ENCODE measurements around the gene SLC25A40. TPM values are rescaled to one million over a fixed set of nuclear protein-coding genes. Genes with fewer than 3 reads are reported as not detected.
"Not testable (repeated sequence)": the region's sequence is repeated elsewhere in the genome, so short reads cannot be mapped to it uniquely, and the experiment has no call there.

SLC25A40 gene
- 10 to 100 TPM; 17.0 to 31.7 (median 24.9) TPM for total RNA-seq

GRCh38 chr7:87876040-87876868 is at the start of gene SLC25A40, which contains the start of gene DBF4:
TSS of gene SLC25A40 (minus strand) at chr7:87876360. CDS start at chr7:87858727, 17,633 bp downstream.
TSS of gene DBF4 (plus strand) at chr7:87876493. CDS start at chr7:87876733, 240 bp downstream.
- Histone ChIP-seq H3K4me1 (peaks cover 3 to 15% of the 10 kb centered on the region in 2 donors), H3K36me3 (no peaks in the 10 kb centered on the region), H3K27me3 (no peaks in the 10 kb centered on the region), H3K9me3 (no peaks in the 10 kb centered on the region), H3K27ac (peak within 1 kb of the TSS; percentile 81 to 96 (median 93)), H3K4me3 (replicated peaks in 1 of 3) (peak within 1 kb of the TSS; percentile 24 to 80 (median 77))
- intact Hi-C loops (cut with DNase I), result no loop called here
- TF ChIP-seq POLR2A (IDR thresholded peaks at IDR 0.05) (peak in 1 of 2 donors; percentile 89), CTCF (IDR thresholded peaks at IDR 0.05) (no peak)
- peak; percentile 98 for DNase-seq
- WGBS, 2 donors, result 0 to 1% methylated on average over 17 to 34 of the region's 84 CpGs

GRCh38 chr7:87922759-87923395 is 46.7 kb upstream of the SLC25A40 start:
- H3K4me3 ChIP-seq (replicated peaks in 1 of 3); H3K9me3 ChIP-seq; DNase-seq; H3K36me3 ChIP-seq; H3K27me3 ChIP-seq; H3K27ac ChIP-seq; H3K4me1 ChIP-seq; intact Hi-C loops (cut with DNase I): not testable (repeated sequence)
- 94% methylated on average over 8 of the region's 8 CpGs for WGBS, 2 donors

- intact Hi-C loops (cut with DNase I), result no loop called here
These were observed 44.4 kb upstream of the SLC25A40 start for GRCh38 chr7:87920578-87920977.

GRCh38 chr7:87919875-87920274 is 43.7 kb upstream of the SLC25A40 start:
- intact Hi-C loops (cut with DNase I), result no loop called here
- no peaks in the 10 kb centered on the region for H3K36me3 ChIP-seq
- DNase-seq, result no peak
- no peak overlapping the region for H3K27ac ChIP-seq
- no peaks in the 10 kb centered on the region for H3K27me3 ChIP-seq
- no peak overlapping the region for H3K4me3 ChIP-seq (replicated peaks in 1 of 3)
- no peaks in the 10 kb centered on the region for H3K9me3 ChIP-seq
- H3K4me1 ChIP-seq, result no peaks in the 10 kb centered on the region
- 91 to 94% methylated on average over 6 of the region's 6 CpGs for WGBS, 2 donors
- no peak for TF ChIP-seq POLR2A (IDR thresholded peaks at IDR 0.05)
- TF ChIP-seq CTCF (IDR thresholded peaks at IDR 0.05), result no peak

More at GRCh38 chr7:87920578-87920977, 44.4 kb upstream of the SLC25A40 start:
- Histone ChIP-seq H3K27ac (no peak overlapping the region), H3K27me3 (no peaks in the 10 kb centered on the region), H3K4me1 (no peaks in the 10 kb centered on the region), H3K9me3 (no peaks in the 10 kb centered on the region), H3K36me3 (no peaks in the 10 kb centered on the region), H3K4me3 (replicated peaks in 1 of 3) (no peak overlapping the region)
- TF ChIP-seq CTCF (IDR thresholded peaks at IDR 0.05) (no peak), POLR2A (IDR thresholded peaks at IDR 0.05) (no peak)
- DNase-seq, result no peak
- WGBS, 2 donors, result 78 to 87% methylated on average over 5 of the region's 5 CpGs

GRCh38 chr7:87918740-87919139 is 42.6 kb upstream of the SLC25A40 start:
- Histone ChIP-seq H3K4me1 (no peaks in the 10 kb centered on the region), H3K27me3 (no peaks in the 10 kb centered on the region), H3K27ac (no peak overlapping the region), H3K9me3 (no peaks in the 10 kb centered on the region), H3K36me3 (no peaks in the 10 kb centered on the region), H3K4me3 (replicated peaks in 1 of 3) (no peak overlapping the region)
- WGBS, 2 donors, result 76 to 86% methylated on average over 1 of the region's 1 CpG
- no peak for DNase-seq
- TF ChIP-seq CTCF (IDR thresholded peaks at IDR 0.05) (no peak), POLR2A (IDR thresholded peaks at IDR 0.05) (no peak)
- intact Hi-C loops (cut with DNase I), result no loop called here

Data from thyroid gland (tissue), 4 donors.